ENCODE results near the gene IFT122. TPM values are rescaled to one million over a fixed set of nuclear protein-coding genes. Genes with fewer than 3 reads are reported as not detected.

The IFT122 gene
- total RNA-seq, 1 donor from 2014 or later = 9.1 TPM

GRCh38 chr3:129535075-129535474 is 95.1 kb downstream of the IFT122 start:
- no peak overlapping the region for H3K4me3 ChIP-seq (ENCODE audit: low read depth, low read length)
- TF ChIP-seq, protein P1, sequence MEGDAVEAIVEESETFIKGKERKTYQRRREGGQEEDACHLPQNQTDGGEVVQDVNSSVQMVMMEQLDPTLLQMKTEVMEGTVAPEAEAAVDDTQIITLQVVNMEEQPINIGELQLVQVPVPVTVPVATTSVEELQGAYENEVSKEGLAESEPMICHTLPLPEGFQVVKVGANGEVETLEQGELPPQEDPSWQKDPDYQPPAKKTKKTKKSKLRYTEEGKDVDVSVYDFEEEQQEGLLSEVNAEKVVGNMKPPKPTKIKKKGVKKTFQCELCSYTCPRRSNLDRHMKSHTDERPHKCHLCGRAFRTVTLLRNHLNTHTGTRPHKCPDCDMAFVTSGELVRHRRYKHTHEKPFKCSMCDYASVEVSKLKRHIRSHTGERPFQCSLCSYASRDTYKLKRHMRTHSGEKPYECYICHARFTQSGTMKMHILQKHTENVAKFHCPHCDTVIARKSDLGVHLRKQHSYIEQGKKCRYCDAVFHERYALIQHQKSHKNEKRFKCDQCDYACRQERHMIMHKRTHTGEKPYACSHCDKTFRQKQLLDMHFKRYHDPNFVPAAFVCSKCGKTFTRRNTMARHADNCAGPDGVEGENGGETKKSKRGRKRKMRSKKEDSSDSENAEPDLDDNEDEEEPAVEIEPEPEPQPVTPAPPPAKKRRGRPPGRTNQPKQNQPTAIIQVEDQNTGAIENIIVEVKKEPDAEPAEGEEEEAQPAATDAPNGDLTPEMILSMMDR (IDR thresholded peaks at IDR 0.05; ENCODE audit: insufficient read depth, low read length, poor library complexity, severe bottlenecking) = no peak
- DNase-seq (ENCODE audit: low read depth) = no peak

GRCh38 chr3:129536374-129536667 is 96.3 kb downstream of the IFT122 start:
- no peaks in the 10 kb centered on the region for H3K36me3 ChIP-seq (ENCODE audit: control insufficient read depth, insufficient read depth, low read length)
- no peaks in the 10 kb centered on the region for H3K27me3 ChIP-seq (ENCODE audit: control insufficient read depth, insufficient read depth, low read length)
- TF ChIP-seq, protein P1 (IDR thresholded peaks at IDR 0.05; ENCODE audit: insufficient read depth, low read length, poor library complexity, severe bottlenecking) = no peak
- no peak overlapping the region for H3K4me3 ChIP-seq (ENCODE audit: low read depth, low read length)
- no peak for DNase-seq (ENCODE audit: low read depth)

More at GRCh38 chr3:129535075-129535474, 95.1 kb downstream of the IFT122 start:
- Histone ChIP-seq H3K27me3 (ENCODE audit: control insufficient read depth, insufficient read depth, low read length) (no peaks in the 10 kb centered on the region), H3K36me3 (ENCODE audit: control insufficient read depth, insufficient read depth, low read length) (no peaks in the 10 kb centered on the region)

- TF ChIP-seq, protein P1 (IDR thresholded peaks at IDR 0.05; ENCODE audit: insufficient read depth, low read length, poor library complexity, severe bottlenecking) = no peak
- DNase-seq (ENCODE audit: low read depth) = no peak
- no peaks in the 10 kb centered on the region for H3K36me3 ChIP-seq (ENCODE audit: control insufficient read depth, insufficient read depth, low read length)
Observed at GRCh38 chr3:129536804-129537203, 96.8 kb downstream of the IFT122 start.

GRCh38 chr3:129539206-129539605 is 99.2 kb downstream of the IFT122 start:
- H3K4me3 ChIP-seq (ENCODE audit: low read depth, low read length) = no peak overlapping the region
- DNase-seq (ENCODE audit: low read depth) = no peak
- H3K27me3 ChIP-seq (ENCODE audit: control insufficient read depth, insufficient read depth, low read length) = no peaks in the 10 kb centered on the region
- TF ChIP-seq, protein P1 (IDR thresholded peaks at IDR 0.05; ENCODE audit: insufficient read depth, low read length, poor library complexity, severe bottlenecking) = no peak
- H3K36me3 ChIP-seq (ENCODE audit: control insufficient read depth, insufficient read depth, low read length) = no peaks in the 10 kb centered on the region

More at GRCh38 chr3:129536804-129537203, 96.8 kb downstream of the IFT122 start:
- H3K4me3 ChIP-seq (ENCODE audit: low read depth, low read length) = no peak overlapping the region
- H3K27me3 ChIP-seq (ENCODE audit: control insufficient read depth, insufficient read depth, low read length) = no peaks in the 10 kb centered on the region

DNA sequence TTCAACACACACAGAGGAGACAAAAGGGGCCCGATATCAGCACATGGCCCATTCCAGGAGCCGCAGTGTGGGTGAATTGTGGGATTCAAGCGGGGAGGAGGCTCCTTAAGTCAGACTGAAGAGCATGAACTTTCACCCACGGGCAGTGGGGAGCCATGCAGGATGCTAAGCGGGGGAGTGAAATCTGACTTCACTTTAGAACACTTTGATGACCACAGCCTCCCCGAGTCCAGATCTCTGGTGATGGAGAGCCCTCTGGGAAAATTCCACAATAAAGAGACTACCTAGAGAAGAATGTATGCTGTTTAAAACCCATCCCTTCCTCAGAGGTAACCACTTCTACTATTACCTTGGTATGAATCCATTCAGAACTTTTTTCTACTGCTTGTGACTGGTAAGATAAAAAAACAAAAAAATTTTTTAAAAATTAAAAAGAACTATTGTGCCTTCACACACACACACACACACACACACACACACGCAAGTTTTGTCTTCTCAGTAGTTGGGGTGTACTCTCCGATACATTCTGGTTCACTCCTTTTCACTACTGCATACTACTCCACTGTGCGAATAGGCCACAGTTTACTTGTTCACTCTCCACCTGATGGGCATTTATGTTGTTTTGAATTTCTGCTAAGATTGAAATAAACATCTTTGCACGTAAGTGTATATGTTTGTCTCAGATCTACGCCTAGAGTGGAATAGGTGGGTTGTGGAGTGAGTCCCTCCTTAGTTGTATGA is 100.9 kb downstream of the IFT122 start:
- Histone ChIP-seq H3K4me3 (ENCODE audit: low read depth, low read length) (no peak overlapping the region), H3K27me3 (ENCODE audit: control insufficient read depth, insufficient read depth, low read length) (no peaks in the 10 kb centered on the region), H3K36me3 (ENCODE audit: control insufficient read depth, insufficient read depth, low read length) (no peaks in the 10 kb centered on the region)
- TF ChIP-seq, protein P1 (IDR thresholded peaks at IDR 0.05; ENCODE audit: insufficient read depth, low read length, poor library complexity, severe bottlenecking) = no peak
- no peak for DNase-seq (ENCODE audit: low read depth)

- H3K27me3 ChIP-seq (ENCODE audit: control insufficient read depth, insufficient read depth, low read length) = no peaks in the 10 kb centered on the region
Observed at GRCh38 chr3:129542747-129543146, 102.7 kb downstream of the IFT122 start.

More at GRCh38 chr3:129542747-129543146, 102.7 kb downstream of the IFT122 start:
- no peak for DNase-seq (ENCODE audit: low read depth)
- TF ChIP-seq, protein P1 (IDR thresholded peaks at IDR 0.05; ENCODE audit: insufficient read depth, low read length, poor library complexity, severe bottlenecking) = no peak
- no peak overlapping the region for H3K4me3 ChIP-seq (ENCODE audit: low read depth, low read length)
- no peaks in the 10 kb centered on the region for H3K36me3 ChIP-seq (ENCODE audit: control insufficient read depth, insufficient read depth, low read length)
